HG02840 (cell line): ENCODE results near the gene POLD1.

Experiments used
- ATAC-seq: cut with Tn5 transposase; IDR thresholded peaks from one replicate; pipeline ENCODE4 v1.9.1; 2021; ENCODE audit warnings: mild to moderate bottlenecking, moderate library complexity, moderate number of reproducible peaks; ENCODE audit not compliant: unreplicated experiment, low FRiP score

Gene POLD1

GRCh38 chr19:50415661-50416033 is 31.5 kb downstream of the POLD1 start:
- no peak for ATAC-seq

GRCh38 chr19:50416034-50416977 is 32.2 kb downstream of the POLD1 start:
- ATAC-seq = no peak

- ATAC-seq = no peak
Observed at GRCh38 chr19:50417111-50418081, 33.2 kb downstream of the POLD1 start.

- ATAC-seq = no peak
Observed at GRCh38 chr19:50418176-50419021, 34.3 kb downstream of the POLD1 start, which contains the start of gene SPIB. Gene SPIB, plus strand, starts transcription at chr19:50418938. Its CDS starts 25 bp downstream, at chr19:50418963.

- ATAC-seq = no peak
Observed at GRCh38 chr19:50419022-50419579, 35.0 kb downstream of the POLD1 start.

- ATAC-seq = no peak
Observed at GRCh38 chr19:50419580-50420035, 35.5 kb downstream of the POLD1 start.

- no peak for ATAC-seq
Observed at GRCh38 chr19:50420127-50420526, 36.0 kb downstream of the POLD1 start.

GRCh38 chr19:50420808-50421207 is 36.7 kb downstream of the POLD1 start:
- no peak for ATAC-seq

GRCh38 chr19:50422397-50423278 is 38.5 kb downstream of the POLD1 start:
- no peak for ATAC-seq

- no peak for ATAC-seq
Observed at GRCh38 chr19:50423279-50424113, 39.3 kb downstream of the POLD1 start.

- ATAC-seq = no peak
Observed at GRCh38 chr19:50425581-50425980, 41.4 kb downstream of the POLD1 start.

GRCh38 chr19:50427318-50427925 is 43.3 kb downstream of the POLD1 start:
- no peak for ATAC-seq

GRCh38 chr19:50427997-50428425 is 43.9 kb downstream of the POLD1 start:
- ATAC-seq = no peak

- no peak for ATAC-seq
Observed at GRCh38 chr19:50428772-50429463, 44.8 kb downstream of the POLD1 start.

GRCh38 chr19:50430888-50431342 is 46.8 kb downstream of the POLD1 start:
- no peak for ATAC-seq

GRCh38 chr19:50431343-50432220 is 47.4 kb downstream of the POLD1 start:
- ATAC-seq = peak; percentile 65
